ENCODE data around the gene RPS5. TPM values are rescaled to one million over a fixed set of nuclear protein-coding genes. Genes with fewer than 3 reads are reported as not detected.

The RPS5 gene
- total and polyA plus RNA-seq, 9 of the 15 experiments (the other 6 are each of a cell fraction or from before 2014, with no cell fraction given) = 1,228 to 3,570 (median 2,484) TPM

DNA sequence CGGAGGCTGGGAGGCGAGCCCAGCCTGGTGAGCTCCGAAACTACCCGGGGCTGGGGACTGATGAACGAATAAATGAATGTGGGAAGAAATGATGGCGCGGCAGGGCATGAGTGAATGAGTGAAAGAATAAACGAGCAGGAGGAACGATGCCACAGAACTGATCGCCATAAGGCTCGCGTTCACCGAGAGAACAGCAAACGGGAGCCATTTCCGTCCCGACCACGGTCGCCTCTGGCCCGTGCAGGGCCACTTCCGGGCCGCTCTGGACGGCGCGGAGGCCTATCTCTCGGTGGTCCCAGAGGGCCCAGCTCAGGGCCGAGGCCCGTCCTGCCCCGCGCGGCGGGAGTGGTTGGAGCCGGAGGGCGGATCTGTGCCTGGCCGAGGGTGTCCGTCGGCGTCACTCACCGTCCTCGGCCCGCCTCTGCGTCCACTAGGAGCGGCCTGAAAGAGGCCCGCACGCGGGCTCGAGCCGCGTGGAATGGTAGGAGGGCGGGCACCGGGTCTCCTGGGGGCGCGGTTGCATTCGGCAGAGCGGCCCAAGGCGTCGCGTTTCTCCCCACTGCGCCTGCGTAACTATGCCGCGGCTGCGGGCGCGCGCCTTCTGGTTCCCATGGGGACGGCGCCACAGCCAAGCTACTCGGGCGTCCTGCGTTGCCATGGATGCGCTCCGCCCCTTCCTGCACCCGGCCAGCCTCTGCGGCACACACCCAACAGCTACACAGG is 24.6 kb upstream of the RPS5 start, which contains the start of gene ZNF497 (continued):
- TF ChIP-seq, protein P1, sequence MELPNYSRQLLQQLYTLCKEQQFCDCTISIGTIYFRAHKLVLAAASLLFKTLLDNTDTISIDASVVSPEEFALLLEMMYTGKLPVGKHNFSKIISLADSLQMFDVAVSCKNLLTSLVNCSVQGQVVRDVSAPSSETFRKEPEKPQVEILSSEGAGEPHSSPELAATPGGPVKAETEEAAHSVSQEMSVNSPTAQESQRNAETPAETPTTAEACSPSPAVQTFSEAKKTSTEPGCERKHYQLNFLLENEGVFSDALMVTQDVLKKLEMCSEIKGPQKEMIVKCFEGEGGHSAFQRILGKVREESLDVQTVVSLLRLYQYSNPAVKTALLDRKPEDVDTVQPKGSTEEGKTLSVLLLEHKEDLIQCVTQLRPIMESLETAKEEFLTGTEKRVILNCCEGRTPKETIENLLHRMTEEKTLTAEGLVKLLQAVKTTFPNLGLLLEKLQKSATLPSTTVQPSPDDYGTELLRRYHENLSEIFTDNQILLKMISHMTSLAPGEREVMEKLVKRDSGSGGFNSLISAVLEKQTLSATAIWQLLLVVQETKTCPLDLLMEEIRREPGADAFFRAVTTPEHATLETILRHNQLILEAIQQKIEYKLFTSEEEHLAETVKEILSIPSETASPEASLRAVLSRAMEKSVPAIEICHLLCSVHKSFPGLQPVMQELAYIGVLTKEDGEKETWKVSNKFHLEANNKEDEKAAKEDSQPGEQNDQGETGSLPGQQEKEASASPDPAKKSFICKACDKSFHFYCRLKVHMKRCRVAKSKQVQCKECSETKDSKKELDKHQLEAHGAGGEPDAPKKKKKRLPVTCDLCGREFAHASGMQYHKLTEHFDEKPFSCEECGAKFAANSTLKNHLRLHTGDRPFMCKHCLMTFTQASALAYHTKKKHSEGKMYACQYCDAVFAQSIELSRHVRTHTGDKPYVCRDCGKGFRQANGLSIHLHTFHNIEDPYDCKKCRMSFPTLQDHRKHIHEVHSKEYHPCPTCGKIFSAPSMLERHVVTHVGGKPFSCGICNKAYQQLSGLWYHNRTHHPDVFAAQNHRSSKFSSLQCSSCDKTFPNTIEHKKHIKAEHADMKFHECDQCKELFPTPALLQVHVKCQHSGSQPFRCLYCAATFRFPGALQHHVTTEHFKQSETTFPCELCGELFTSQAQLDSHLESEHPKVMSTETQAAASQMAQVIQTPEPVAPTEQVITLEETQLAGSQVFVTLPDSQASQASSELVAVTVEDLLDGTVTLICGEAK (IDR thresholded peaks at IDR 0.05) = peak; percentile 97
- TF ChIP-seq, protein P1 (CRISPR knock-in tag; IDR thresholded peaks at IDR 0.05) = no peak
- TF ChIP-seq COPS2 (conservative IDR thresholded peaks at IDR 0.05) (no peak), SMARCC2 (IDR thresholded peaks at IDR 0.05; ENCODE audit: low read depth) (no peak), PRPF4 (IDR thresholded peaks at IDR 0.05; ENCODE audit: insufficient read depth, low read depth, low read length, poor library complexity, severe bottlenecking) (no peak), CBFB (CRISPR knock-in tag; IDR thresholded peaks at IDR 0.05) (no peak), ZC3H4 (CRISPR knock-in tag; IDR thresholded peaks at IDR 0.05; ENCODE audit: borderline replicate concordance) (no peak), ZC3H11A (IDR thresholded peaks at IDR 0.05; ENCODE audit: low read depth, low read length) (no peak)
- TF ChIP-seq, protein P2, sequence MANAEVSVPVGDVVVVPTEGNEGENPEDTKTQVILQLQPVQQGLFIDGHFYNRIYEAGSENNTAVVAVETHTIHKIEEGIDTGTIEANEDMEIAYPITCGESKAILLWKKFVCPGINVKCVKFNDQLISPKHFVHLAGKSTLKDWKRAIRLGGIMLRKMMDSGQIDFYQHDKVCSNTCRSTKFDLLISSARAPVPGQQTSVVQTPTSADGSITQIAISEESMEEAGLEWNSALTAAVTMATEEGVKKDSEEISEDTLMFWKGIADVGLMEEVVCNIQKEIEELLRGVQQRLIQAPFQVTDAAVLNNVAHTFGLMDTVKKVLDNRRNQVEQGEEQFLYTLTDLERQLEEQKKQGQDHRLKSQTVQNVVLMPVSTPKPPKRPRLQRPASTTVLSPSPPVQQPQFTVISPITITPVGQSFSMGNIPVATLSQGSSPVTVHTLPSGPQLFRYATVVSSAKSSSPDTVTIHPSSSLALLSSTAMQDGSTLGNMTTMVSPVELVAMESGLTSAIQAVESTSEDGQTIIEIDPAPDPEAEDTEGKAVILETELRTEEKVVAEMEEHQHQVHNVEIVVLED (CRISPR knock-in tag; IDR thresholded peaks at IDR 0.05) = 0 out of 2 replicates have a peak, but pooled peaks have one; percentile 33
- TF ChIP-seq, protein P3, sequence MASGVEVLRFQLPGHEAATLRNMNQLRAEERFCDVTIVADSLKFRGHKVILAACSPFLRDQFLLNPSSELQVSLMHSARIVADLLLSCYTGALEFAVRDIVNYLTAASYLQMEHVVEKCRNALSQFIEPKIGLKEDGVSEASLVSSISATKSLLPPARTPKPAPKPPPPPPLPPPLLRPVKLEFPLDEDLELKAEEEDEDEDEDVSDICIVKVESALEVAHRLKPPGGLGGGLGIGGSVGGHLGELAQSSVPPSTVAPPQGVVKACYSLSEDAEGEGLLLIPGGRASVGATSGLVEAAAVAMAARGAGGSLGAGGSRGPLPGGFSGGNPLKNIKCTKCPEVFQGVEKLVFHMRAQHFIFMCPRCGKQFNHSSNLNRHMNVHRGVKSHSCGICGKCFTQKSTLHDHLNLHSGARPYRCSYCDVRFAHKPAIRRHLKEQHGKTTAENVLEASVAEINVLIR (CRISPR knock-in tag; IDR thresholded peaks at IDR 0.05) = no peak
- TF ChIP-seq, protein P4, sequence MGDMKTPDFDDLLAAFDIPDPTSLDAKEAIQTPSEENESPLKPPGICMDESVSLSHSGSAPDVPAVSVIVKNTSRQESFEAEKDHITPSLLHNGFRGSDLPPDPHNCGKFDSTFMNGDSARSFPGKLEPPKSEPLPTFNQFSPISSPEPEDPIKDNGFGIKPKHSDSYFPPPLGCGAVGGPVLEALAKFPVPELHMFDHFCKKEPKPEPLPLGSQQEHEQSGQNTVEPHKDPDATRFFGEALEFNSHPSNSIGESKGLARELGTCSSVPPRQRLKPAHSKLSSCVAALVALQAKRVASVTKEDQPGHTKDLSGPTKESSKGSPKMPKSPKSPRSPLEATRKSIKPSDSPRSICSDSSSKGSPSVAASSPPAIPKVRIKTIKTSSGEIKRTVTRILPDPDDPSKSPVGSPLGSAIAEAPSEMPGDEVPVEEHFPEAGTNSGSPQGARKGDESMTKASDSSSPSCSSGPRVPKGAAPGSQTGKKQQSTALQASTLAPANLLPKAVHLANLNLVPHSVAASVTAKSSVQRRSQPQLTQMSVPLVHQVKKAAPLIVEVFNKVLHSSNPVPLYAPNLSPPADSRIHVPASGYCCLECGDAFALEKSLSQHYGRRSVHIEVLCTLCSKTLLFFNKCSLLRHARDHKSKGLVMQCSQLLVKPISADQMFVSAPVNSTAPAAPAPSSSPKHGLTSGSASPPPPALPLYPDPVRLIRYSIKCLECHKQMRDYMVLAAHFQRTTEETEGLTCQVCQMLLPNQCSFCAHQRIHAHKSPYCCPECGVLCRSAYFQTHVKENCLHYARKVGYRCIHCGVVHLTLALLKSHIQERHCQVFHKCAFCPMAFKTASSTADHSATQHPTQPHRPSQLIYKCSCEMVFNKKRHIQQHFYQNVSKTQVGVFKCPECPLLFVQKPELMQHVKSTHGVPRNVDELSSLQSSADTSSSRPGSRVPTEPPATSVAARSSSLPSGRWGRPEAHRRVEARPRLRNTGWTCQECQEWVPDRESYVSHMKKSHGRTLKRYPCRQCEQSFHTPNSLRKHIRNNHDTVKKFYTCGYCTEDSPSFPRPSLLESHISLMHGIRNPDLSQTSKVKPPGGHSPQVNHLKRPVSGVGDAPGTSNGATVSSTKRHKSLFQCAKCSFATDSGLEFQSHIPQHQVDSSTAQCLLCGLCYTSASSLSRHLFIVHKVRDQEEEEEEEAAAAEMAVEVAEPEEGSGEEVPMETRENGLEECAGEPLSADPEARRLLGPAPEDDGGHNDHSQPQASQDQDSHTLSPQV (IDR thresholded peaks at IDR 0.05) = no peak; the same call in 1 of the 2 replicates
